SH-SY5Y (cell line): Measurements from ENCODE around the gene ALPK3.

ENCODE experiments used
- GATA2 ChIP-seq: IDR thresholded peaks from 2 replicates; pipeline ENCODE4 v1.6.1; 2011; ENCODE audit warnings: mild to moderate bottlenecking, low read depth, low read length
- GATA3 ChIP-seq: IDR thresholded peaks from 2 replicates; pipeline ENCODE4 v1.6.1; 2011; ENCODE audit warnings: low read depth, mild to moderate bottlenecking, low read length, moderate library complexity

GRCh38 chr15:84890670-84891162, 73.6 kb downstream of the ALPK3 start:
- TF ChIP-seq GATA2 (no peak), GATA3 (no peak)
